GM12801 (cell line): ENCODE measurements around the gene TMBIM1.

Experiments used
- CTCF ChIP-seq: IDR thresholded peaks from one replicate; pipeline ENCODE4 v1.5.1; 2011; ENCODE audit warnings: control low read depth; ENCODE audit not compliant: insufficient read length; ENCODE audit errors: extremely low read depth

Gene TMBIM1

GRCh38 chr2:218284106-218284811 is 8.0 kb downstream of the TMBIM1 start:
- no peak for TF ChIP-seq CTCF

- TF ChIP-seq CTCF, result no peak
Observed at GRCh38 chr2:218282173-218282991, 9.9 kb downstream of the TMBIM1 start.

- TF ChIP-seq CTCF, result no peak
Observed at GRCh38 chr2:218281449-218281848, 10.9 kb downstream of the TMBIM1 start.

- no peak for TF ChIP-seq CTCF
Observed at GRCh38 chr2:218280260-218280870, 11.9 kb downstream of the TMBIM1 start.

GRCh38 chr2:218278531-218279360 is 13.6 kb downstream of the TMBIM1 start:
- no peak for TF ChIP-seq CTCF

GRCh38 chr2:218277921-218278320 is 14.4 kb downstream of the TMBIM1 start:
- no peak for TF ChIP-seq CTCF
